NCI-H1417 treated with DMSO at 0.1 percent for 48 hours (cell line): ENCODE measurements around the gene SCIMP.
"Not testable (repeated sequence)": the region's sequence is repeated elsewhere in the genome, so short reads cannot be mapped to it uniquely, and the experiment has no call there.

Experiments used
- DNase-seq: peaks from one replicate; lab custom pipeline; 2025; lab: John Stamatoyannopoulos, UW

Gene SCIMP

DNA sequence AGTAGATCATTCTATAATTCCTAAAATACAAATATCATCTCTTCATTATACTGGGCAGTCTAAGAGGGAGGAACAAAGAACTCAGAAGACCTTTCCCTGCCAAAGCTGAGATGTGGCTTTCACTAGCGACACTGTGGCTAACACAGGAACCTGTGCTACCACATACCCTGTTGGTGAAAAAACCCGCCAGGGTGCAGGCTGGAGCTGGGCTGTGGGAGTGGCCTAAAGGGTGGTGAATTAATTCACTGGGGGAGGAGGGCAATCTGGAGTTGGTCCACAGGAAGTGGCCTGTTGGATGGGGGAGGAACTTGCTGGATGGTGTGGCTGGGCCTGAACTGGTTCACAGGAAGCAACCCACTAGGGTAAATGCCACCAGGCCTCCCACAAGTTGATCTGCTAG lies 50.4 kb downstream of the SCIMP start:
- no peak for DNase-seq

DNA sequence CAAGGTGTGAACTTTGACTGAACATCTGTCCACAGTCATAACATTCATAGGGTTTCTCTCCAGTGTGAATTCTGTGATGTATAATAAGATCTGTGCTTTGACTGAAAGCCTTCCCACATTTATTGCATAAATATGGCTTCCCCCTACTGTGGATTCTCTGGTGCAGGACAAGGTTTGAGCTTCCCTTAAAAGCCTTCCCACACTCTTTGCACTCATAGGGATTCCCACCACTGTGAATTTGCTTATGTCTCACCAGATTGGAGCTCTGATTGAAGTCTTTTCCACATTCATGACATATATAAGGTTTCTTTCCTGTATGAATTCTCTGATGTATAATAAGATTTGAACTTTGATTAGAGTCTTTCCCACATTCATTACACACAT lies 51.3 kb downstream of the SCIMP start:
- DNase-seq = no peak

DNA sequence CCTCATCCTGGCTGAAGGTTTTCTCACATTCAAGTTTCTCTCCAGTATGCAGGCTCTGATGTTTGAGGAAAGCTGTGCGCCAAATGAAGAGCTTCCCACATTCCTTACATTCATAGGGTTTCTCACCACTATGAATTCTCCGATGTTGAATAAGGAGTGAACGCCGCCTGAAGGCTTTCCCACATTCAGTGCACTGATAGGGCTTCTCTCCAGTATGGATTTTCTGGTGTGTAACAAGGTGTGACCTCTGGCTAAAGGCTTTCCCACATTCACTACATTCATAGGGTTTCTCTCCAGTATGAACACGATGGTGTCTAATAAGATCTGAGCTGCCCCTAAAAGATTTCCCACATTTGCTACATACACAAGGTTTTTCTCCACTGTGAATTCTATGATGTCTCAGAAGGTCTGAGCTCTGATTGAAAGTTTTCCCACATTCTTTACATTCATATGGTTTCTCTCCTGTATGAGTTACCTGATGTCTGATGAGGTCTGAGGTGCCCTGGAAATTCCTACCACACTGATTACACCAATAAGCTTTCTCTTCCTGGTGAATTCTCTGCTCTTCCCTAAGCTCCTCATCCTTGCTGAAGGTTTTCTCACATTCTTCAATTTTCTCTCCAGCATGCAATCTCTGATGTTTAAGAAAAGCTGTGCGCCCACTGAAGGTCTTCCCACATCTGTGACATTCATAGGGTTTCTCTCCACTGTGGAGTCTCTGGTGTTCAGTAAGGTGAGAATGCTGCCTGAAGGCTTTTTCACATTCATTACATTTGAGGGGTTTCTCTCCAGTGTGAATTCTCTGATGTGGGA lies 51.9 kb downstream of the SCIMP start:
- DNase-seq = no peak

DNA sequence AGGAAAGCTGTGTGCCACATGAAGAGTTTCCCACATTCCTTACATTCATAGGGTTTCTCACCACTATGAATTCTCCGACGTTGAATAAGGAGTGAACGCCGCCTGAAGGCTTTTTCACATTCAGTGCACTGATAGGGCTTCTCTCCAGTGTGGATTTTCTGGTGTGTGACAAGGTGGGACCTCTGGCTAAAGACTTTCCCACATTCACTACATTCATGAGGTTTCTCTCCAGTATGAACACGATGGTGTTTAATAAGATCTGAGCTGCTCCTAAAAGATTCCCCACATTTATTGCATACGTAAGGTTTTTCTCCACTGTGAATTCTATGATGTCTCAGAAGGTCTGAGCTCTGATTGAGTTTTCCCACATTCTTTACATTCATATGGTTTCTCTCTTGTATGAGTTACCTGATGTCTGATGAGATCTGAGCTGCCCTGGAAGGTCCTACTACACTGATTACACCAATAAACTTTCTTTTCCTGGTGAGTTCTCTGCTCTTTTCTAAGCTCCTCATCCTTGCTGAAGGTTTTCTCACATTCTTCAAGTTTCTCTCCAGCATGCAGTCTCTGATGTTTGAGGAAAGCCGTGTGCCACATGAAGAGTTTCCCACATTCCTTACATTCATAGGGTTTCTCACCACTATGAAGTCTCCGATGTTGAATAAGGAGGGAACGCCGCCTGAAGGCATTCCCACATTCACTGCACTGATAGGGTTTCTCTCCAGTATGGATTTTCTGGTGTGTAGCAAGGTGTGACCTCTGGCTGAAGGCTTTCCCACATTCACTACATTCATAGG lies 53.0 kb downstream of the SCIMP start:
- no peak for DNase-seq

DNA sequence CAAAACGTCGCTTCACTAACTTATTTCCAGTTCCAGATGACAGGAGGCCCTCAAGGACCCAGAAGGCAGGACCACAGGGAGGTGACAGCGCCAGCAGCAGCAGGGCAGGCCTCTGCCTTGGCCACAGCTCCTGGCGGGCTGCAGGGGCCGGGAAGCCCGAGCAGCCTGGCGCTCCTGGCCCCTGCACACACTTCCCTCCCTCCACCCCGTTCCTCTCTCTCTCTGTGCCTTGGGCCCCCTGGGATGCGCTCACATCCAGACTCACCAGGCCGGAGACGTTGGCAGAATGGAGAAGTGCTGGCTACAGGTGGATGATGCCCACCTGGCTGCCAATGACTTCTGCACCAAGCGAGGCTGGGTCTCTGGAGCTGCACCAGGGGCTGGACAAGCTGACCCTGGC lies 55.7 kb downstream of the SCIMP start:
- DNase-seq = no peak

DNA sequence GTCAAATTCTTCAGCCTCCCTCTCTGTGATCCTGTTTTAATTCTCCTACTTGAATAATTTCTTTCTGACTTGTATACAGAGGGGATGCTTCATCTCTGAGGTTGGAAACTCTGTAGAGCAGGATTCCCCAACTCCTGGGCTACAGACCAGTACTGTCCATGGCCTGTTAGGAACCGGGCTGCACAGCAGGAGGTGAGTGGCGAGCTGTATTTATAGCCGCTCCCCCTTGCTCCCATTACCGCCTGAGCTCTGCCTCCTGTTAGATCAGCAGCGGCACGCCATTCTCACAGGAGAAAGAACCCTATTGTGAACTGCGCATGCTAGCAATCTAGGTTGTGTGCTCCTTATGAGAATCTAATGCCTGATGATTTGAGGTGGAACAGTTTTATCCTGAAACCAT lies 59.6 kb downstream of the SCIMP start:
- DNase-seq = not testable (repeated sequence)

DNA sequence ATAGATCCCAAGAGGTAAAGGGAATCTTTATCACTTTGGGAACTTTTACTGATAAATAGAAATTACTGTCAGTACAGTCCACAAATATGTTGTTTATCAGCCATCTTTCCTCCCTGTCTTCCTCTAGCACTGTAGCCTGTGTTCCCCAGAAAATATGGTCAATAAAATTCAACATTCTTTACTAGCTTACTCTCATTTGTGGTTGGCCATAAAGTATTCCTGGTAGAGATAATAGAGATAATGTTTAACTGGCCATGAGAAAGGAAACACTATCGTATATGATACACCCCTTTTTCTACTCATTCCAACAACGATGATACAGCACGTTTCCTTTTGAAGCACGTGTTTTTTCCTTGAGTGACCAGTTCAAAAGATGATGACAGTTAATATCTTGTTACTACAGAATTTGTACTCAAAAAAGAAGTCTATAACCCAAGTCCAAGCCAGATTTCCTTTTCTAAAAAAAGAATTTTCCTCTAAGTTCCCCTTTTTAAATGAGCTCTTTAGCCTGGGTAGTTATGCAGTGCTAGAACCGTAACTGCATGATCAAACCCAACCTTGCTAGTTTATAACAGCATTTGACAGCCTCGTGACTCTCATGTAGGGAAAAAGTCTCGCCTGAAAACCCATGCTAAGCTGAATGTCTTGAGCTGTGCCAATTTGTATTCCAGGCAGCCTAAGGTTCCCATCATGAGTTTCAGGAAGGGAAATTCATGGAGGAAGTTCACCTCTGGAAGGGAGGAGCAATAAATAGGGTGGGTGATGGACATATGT lies 68.7 kb downstream of the SCIMP start:
- DNase-seq = not testable (repeated sequence)

DNA sequence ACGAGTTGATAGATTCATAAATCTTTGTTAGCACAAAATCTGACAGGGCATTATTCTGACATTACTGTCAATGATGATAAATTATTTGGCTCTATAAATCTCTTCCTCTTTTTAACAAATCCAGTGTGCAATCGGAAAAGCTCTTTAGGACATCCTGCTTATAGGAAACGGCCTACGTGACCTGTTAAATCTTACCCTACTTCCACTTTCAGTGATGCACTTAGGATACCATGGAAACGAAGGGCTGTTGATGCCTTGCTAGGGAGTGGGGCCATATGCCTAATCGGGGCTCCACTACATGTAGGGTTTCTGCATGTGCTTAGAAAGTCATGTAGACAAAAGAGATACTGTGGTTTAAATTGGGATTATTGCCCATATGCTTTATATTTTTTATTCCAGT lies 70.2 kb downstream of the SCIMP start:
- DNase-seq = no peak

DNA sequence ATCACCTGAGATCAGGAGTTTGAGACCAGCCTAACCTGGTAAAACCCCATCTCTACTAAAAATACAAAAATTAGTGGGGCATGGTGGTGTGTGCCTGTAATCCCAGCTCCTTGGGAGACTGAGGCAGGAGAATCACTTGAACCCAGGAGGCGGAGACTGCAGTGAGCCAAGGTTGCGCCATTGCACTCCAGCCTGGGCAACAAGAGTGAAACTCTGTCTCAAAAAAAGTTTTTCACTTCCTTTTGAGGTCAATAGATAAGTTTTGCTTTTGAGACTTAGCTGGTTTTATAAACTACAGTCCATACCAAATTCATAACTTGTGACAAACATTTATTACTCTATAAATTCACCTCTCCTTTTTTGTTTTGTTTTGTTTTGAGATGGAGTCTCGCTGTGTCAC lies 72.9 kb downstream of the SCIMP start:
- DNase-seq = not testable (repeated sequence)

DNA sequence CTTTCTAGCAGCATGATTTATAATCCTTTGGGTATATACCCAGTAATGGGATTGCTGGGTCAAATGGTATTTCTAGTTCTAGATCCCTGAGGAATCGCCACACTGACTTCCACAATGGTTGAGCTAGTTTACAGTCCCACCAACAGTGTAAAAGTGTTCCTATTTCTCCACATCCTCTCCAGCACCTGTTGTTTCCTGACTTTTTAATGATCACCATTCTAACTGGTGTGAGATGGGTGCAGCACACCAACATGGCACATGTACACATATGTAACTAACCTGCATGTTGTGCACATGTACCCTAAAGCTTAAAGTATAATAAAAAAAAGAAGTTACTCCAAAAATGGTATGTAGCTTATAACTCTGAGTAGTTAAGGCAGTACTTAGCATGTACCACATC lies 74.0 kb downstream of the SCIMP start:
- DNase-seq = not testable (repeated sequence)
